Measurements from ENCODE around the gene CHRNA5.
"Not testable (repeated sequence)": the region's sequence is repeated elsewhere in the genome, so short reads cannot be mapped to it uniquely, and the experiment has no call there.

Gene CHRNA5

GRCh38 chr15:78565097-78565950, at the start of gene CHRNA5:
Gene CHRNA5, plus strand, starts transcription at chr15:78565520. Its CDS starts 200 bp downstream, at chr15:78565720.
- peak; percentile 57 for DNase-seq (ENCODE audit: low read depth)

DNA sequence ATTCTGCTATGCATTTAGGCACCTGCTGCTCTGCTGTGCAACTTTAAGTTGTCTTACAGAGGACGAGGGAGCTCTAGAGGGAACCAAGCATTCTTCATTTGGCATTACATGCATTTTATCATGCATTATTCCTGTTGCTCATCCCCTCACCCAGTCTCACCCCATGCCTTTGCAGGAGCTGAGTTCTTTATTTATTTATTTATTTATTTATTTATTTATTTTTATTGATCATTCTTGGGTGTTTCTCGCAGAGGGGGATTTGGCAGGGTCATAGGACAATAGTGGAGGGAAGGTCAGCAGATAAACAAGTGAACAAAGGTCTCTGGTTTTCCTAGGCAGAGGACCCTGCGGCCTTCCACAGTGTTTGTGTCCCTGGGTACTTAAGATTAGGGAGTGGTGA, 45.3 kb upstream of the CHRNA5 start:
- not testable (repeated sequence) for DNase-seq (ENCODE audit: low read depth)

GRCh38 chr15:78524230-78524629, 41.1 kb upstream of the CHRNA5 start:
- DNase-seq (ENCODE audit: low read depth), result no peak

GRCh38 chr15:78527325-78527724, 38.0 kb upstream of the CHRNA5 start:
- no peak for DNase-seq (ENCODE audit: low read depth)

DNA sequence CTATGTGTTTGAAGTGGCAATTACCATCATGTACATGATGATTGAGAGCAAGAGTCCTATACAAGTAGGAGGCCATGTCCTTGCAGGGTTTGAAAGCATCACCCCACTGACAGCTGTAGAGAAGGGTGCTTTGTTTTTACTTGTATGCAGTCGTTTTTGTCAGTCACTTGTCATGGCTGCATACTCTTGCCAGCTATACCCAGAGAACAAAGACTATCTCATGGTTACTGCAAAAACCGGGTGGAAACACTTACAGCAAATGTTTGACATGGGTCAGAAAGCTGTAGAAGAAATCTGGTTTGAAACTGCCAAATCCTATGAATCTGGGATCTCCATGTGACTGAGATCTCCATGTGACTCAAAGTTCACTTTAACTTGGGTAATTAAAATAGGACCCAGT, 32.0 kb upstream of the CHRNA5 start:
- no peak for DNase-seq (ENCODE audit: low read depth)

GRCh38 chr15:78536134-78536533, 29.2 kb upstream of the CHRNA5 start:
- DNase-seq (ENCODE audit: low read depth), result no peak

DNA sequence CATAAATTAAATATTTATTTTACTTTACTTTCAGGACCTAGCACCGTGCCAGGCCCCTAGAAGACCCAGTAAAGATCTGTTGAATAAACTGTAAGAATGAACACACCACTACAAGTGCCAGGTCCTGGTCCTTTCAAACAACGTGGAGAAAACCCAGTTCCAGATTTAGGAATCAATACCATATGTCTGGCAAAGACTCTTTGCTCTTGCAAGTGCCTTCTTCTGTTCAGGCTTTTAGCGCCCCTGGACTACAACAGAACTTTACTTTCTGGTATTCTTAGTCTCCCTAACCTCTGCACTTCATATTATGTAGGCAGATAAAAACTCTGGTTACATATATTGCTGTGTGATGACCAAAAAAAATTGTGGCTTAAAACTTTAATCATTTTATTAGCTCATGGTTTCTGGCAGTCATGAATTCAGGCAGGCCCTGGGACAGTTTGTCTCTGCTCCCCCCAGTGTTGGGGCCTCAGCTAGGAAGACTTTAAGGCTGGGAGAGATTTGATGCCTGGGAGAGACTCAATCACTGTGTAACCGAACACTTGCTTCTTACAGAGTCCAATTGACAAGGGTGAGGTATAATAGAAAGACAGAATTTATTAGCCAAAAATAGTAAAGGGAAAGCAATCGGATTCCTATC, 27.9 kb upstream of the CHRNA5 start:
- no peak for DNase-seq (ENCODE audit: low read depth)

- no peak for DNase-seq (ENCODE audit: low read depth)
Observed at GRCh38 chr15:78538358-78538757, 27.0 kb upstream of the CHRNA5 start.

GRCh38 chr15:78539464-78540140, 25.7 kb upstream of the CHRNA5 start:
- DNase-seq (ENCODE audit: low read depth), result not testable (repeated sequence)

GRCh38 chr15:78540141-78540870, 25.0 kb upstream of the CHRNA5 start, which contains the start of gene PSMA4:
Gene PSMA4, plus strand, starts transcription at chr15:78540444. Its CDS starts 1,484 bp downstream, at chr15:78541928.
- DNase-seq (ENCODE audit: low read depth), result peak; percentile 92

- no peak for DNase-seq (ENCODE audit: low read depth)
Observed at GRCh38 chr15:78540871-78541743, 24.2 kb upstream of the CHRNA5 start.

DNA sequence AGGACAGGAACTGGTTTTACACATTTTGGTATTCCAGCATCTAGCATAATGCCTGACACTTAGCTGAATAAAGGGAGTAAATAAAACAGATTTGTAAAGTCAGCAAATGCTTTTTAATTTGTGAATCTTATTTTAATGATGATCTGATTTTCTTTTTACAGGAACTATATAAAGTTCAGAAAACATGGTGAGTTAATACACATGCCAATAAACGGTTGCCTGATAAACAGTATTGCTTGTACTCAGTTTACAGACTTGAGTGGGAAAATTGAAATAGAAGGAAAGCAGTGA, 23.6 kb upstream of the CHRNA5 start:
- DNase-seq (ENCODE audit: low read depth), result no peak

DNA sequence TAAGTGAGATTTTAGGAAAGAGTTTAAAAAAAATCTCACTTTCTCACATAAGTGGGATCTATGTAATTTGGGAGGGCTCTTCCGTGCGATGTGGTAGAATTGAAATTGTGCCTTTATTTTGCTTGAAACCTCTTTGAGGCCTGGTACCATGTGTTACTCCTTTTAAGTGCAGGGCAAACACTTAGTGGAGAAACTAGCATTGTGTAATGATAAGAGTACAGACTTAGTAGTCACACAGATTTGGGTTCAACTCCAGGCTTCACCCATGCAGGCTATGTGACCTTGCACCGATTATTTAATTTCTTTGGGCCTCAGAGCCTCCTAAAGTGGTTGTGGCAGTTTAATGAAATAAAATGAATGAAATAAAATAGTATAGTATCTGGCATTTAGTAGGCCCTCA, 22.7 kb upstream of the CHRNA5 start:
- DNase-seq (ENCODE audit: low read depth), result no peak

- no peak for DNase-seq (ENCODE audit: low read depth)
Observed at GRCh38 chr15:78550194-78550593, 15.1 kb upstream of the CHRNA5 start.

- DNase-seq (ENCODE audit: low read depth), result no peak
Observed at GRCh38 chr15:78550815-78551214, 14.5 kb upstream of the CHRNA5 start.

GRCh38 chr15:78551902-78552301, 13.4 kb upstream of the CHRNA5 start:
- DNase-seq (ENCODE audit: low read depth), result no peak

DNA sequence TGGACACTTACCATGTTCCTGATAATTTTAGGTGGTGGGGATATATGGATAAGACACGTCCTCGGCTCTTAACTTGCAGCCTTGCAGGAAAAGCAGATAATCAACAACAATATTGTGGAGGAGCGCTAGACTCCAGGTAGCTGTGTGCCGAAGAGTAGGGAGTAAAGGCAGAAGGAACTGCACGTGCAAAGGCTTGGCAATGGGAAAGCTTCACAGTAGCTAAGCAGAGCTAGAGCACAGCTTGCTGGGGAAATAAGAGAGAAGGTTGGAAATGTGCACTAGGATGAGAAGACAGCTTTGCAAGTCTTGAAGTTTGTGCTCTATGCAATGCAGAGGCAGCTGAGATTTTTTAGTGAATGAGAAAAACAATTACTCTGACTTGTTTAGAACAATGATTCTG, 12.7 kb upstream of the CHRNA5 start:
- no peak for DNase-seq (ENCODE audit: low read depth)

- not testable (repeated sequence) for DNase-seq (ENCODE audit: low read depth)
Observed at GRCh38 chr15:78560201-78560600, 5.1 kb upstream of the CHRNA5 start.

- DNase-seq (ENCODE audit: low read depth), result no peak
Observed at GRCh38 chr15:78561490-78561889, 3.8 kb upstream of the CHRNA5 start.

DNA sequence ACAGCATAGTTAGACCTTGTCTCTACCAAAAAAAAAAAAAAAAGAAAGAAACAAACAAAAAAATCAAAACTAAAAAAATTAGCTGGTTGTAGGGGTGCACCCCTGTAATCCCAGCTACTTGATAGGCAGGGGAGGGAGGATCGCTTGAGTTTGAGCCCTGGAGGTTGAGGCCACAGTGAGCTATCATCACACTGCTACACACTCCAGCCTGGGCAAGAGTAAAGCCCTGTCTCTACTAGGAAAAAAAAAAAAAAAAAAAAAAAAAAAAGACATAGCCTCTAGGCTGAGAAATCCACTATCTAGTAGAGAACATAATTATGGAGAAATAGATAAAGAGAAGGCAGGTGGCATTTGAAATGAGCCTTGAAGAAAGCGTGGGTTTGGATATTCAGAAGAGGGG, 2.2 kb upstream of the CHRNA5 start:
- DNase-seq (ENCODE audit: low read depth), result no peak

- no peak for DNase-seq (ENCODE audit: low read depth)
Observed at GRCh38 chr15:78564743-78565096, 600 bp upstream of the CHRNA5 start.

Measured in stimulated activated CD8-positive, alpha-beta memory T cell treated with anti-CD3 and anti-CD28 coated beads, Interleukin-7, amount 100 ng/mL, for 24 hours (primary cell).